ENCODE results near the gene ADAMTS2. TPM values are rescaled to one million over a fixed set of nuclear protein-coding genes. Genes with fewer than 3 reads are reported as not detected.

Gene ADAMTS2
- total RNA-seq, 1 donor from 2014 or later: 18.8 TPM

GRCh38 chr5:179348843-179349242 is 3.6 kb upstream of the ADAMTS2 start:
- Histone ChIP-seq H4K20me1 (ENCODE audit: insufficient read depth, low read length) (no peaks in the 10 kb centered on the region), H2AFZ (ENCODE audit: low read depth, low read length) (no peak overlapping the region), H3K9me3 (ENCODE audit: insufficient read depth, low read depth, low read length) (no peaks in the 10 kb centered on the region), H3K4me2 (ENCODE audit: low read length) (no peak overlapping the region), H3K79me2 (ENCODE audit: insufficient read depth, low read length) (no peaks in the 10 kb centered on the region), H3K27me3 (ENCODE audit: insufficient read depth, low read length) (no peaks in the 10 kb centered on the region), H3K36me3 (ENCODE audit: insufficient read depth, low read length) (no peaks in the 10 kb centered on the region), H3K4me3 (ENCODE audit: insufficient read depth, low read depth, low read length) (no peak overlapping the region), H3K4me1 (ENCODE audit: insufficient read depth, low read length) (peaks cover 5% of the 10 kb centered on the region), H3K9ac (ENCODE audit: low read length) (no peak overlapping the region), H3K27ac (ENCODE audit: low read depth, low read length) (no peak overlapping the region)
- Mint-ChIP-seq H3K9me3 (ENCODE audit: unreplicated experiment) (peaks cover 5% of the 10 kb centered on the region), H3K36me3 (ENCODE audit: low read depth, unreplicated experiment) (no peaks in the 10 kb centered on the region), H3K27me3 (ENCODE audit: low read depth, unreplicated experiment) (peaks cover 67% of the 10 kb centered on the region), H3K4me1 (ENCODE audit: low read depth, unreplicated experiment) (peaks cover 4% of the 10 kb centered on the region), H3K27ac (ENCODE audit: unreplicated experiment) (no peak overlapping the region), H3K4me3 (ENCODE audit: unreplicated experiment) (no peak overlapping the region)
- TF ChIP-seq EZH2 (IDR thresholded peaks at IDR 0.05; ENCODE audit: insufficient read depth, low read length) (no peak), CTCF (IDR thresholded peaks at IDR 0.05; ENCODE audit: insufficient read depth, low read depth, low read length) (no peak)
- no peak for FAIRE-seq
- no peak for DNase-seq (ENCODE audit: low read depth)

- TF ChIP-seq EZH2 (IDR thresholded peaks at IDR 0.05; ENCODE audit: insufficient read depth, low read length) (no peak), CTCF (IDR thresholded peaks at IDR 0.05; ENCODE audit: insufficient read depth, low read depth, low read length) (no peak)
- Mint-ChIP-seq H3K36me3 (ENCODE audit: low read depth, unreplicated experiment) (no peaks in the 10 kb centered on the region), H3K27ac (ENCODE audit: unreplicated experiment) (no peak overlapping the region), H3K9me3 (ENCODE audit: unreplicated experiment) (peaks cover 5% of the 10 kb centered on the region), H3K27me3 (ENCODE audit: low read depth, unreplicated experiment) (peaks cover 72% of the 10 kb centered on the region), H3K4me1 (ENCODE audit: low read depth, unreplicated experiment) (peaks cover 8% of the 10 kb centered on the region), H3K4me3 (ENCODE audit: unreplicated experiment) (no peak overlapping the region)
- no peak overlapping the region for H3K4me2 ChIP-seq (ENCODE audit: low read length)
- no peak overlapping the region for H3K4me3 ChIP-seq (ENCODE audit: insufficient read depth, low read depth, low read length)
- H3K27ac ChIP-seq (ENCODE audit: low read depth, low read length): no peak overlapping the region
- H3K27me3 ChIP-seq (ENCODE audit: insufficient read depth, low read length): peaks cover 2% of the 10 kb centered on the region
- FAIRE-seq (no peak), DNase-seq (ENCODE audit: low read depth) (no peak)
- no peak overlapping the region for H3K9ac ChIP-seq (ENCODE audit: low read length)
- no peaks in the 10 kb centered on the region for H3K79me2 ChIP-seq (ENCODE audit: insufficient read depth, low read length)
- peaks cover 6% of the 10 kb centered on the region for H3K4me1 ChIP-seq (ENCODE audit: insufficient read depth, low read length)
- H4K20me1 ChIP-seq (ENCODE audit: insufficient read depth, low read length): peaks cover 4% of the 10 kb centered on the region
- no peaks in the 10 kb centered on the region for H3K36me3 ChIP-seq (ENCODE audit: insufficient read depth, low read length)
- no peaks in the 10 kb centered on the region for H3K9me3 ChIP-seq (ENCODE audit: insufficient read depth, low read depth, low read length)
- no peak overlapping the region for H2AFZ ChIP-seq (ENCODE audit: low read depth, low read length)
These were observed 2.8 kb upstream of the ADAMTS2 start for GRCh38 chr5:179348011-179348530.

GRCh38 chr5:179347581-179347980 is 2.3 kb upstream of the ADAMTS2 start:
- Mint-ChIP-seq H3K27ac (ENCODE audit: unreplicated experiment) (no peak overlapping the region), H3K4me3 (ENCODE audit: unreplicated experiment) (no peak overlapping the region), H3K9me3 (ENCODE audit: unreplicated experiment) (peaks cover 5% of the 10 kb centered on the region), H3K36me3 (ENCODE audit: low read depth, unreplicated experiment) (no peaks in the 10 kb centered on the region), H3K27me3 (ENCODE audit: low read depth, unreplicated experiment) (peaks cover 75% of the 10 kb centered on the region), H3K4me1 (ENCODE audit: low read depth, unreplicated experiment) (peaks cover 8% of the 10 kb centered on the region)
- DNase-seq (ENCODE audit: low read depth) (no peak), FAIRE-seq (no peak)
- H3K4me2 ChIP-seq (ENCODE audit: low read length): no peak overlapping the region
- peaks cover 9% of the 10 kb centered on the region for H3K4me1 ChIP-seq (ENCODE audit: insufficient read depth, low read length)
- H3K27ac ChIP-seq (ENCODE audit: low read depth, low read length): no peak overlapping the region
- H3K27me3 ChIP-seq (ENCODE audit: insufficient read depth, low read length): peaks cover 3% of the 10 kb centered on the region
- TF ChIP-seq EZH2 (IDR thresholded peaks at IDR 0.05; ENCODE audit: insufficient read depth, low read length) (no peak), CTCF (IDR thresholded peaks at IDR 0.05; ENCODE audit: insufficient read depth, low read depth, low read length) (no peak)
- H4K20me1 ChIP-seq (ENCODE audit: insufficient read depth, low read length): peaks cover 6% of the 10 kb centered on the region
- H3K9me3 ChIP-seq (ENCODE audit: insufficient read depth, low read depth, low read length): no peaks in the 10 kb centered on the region
- H2AFZ ChIP-seq (ENCODE audit: low read depth, low read length): no peak overlapping the region
- no peaks in the 10 kb centered on the region for H3K79me2 ChIP-seq (ENCODE audit: insufficient read depth, low read length)
- H3K36me3 ChIP-seq (ENCODE audit: insufficient read depth, low read length): no peaks in the 10 kb centered on the region
- H3K4me3 ChIP-seq (ENCODE audit: insufficient read depth, low read depth, low read length): no peak overlapping the region
- no peak overlapping the region for H3K9ac ChIP-seq (ENCODE audit: low read length)

Measured in astrocyte (in vitro differentiated cells and primary cell).